ENCODE data around the gene PDLIM4. TPM values are rescaled to one million over a fixed set of nuclear protein-coding genes. Genes with fewer than 3 reads are reported as not detected.

The PDLIM4 gene
- total RNA-seq, 1 experiment from 2014 or later, result 7.6 TPM

GRCh38 chr5:132256783-132257130 lies 739 bp upstream of the PDLIM4 start:
- Histone ChIP-seq H2BK15ac (ENCODE audit: low read depth, low read length) (no peak overlapping the region), H3K79me2 (ENCODE audit: insufficient read depth, low read length) (no peaks in the 10 kb centered on the region), H3K14ac (ENCODE audit: insufficient read depth, low read length) (no peak overlapping the region), H4K5ac (ENCODE audit: insufficient read length, low read depth, low read length) (no peak overlapping the region), H3K18ac (ENCODE audit: insufficient read length, low read depth, low read length) (no peak overlapping the region), H2AFZ (ENCODE audit: low read length) (no peak overlapping the region), H2BK12ac (ENCODE audit: insufficient read length, low read depth, low read length) (no peak overlapping the region), H4K91ac (ENCODE audit: insufficient read length, low read depth, low read length) (no peak overlapping the region), H3K27me3 (ENCODE audit: insufficient read depth, low read length) (no peaks in the 10 kb centered on the region; the same call in 1 of the 2 replicates), H2BK20ac (ENCODE audit: low read depth, low read length, poor library complexity, severe bottlenecking) (no peak overlapping the region), H3K4ac (ENCODE audit: low read depth, low read length) (no peak overlapping the region), H4K20me1 (ENCODE audit: control insufficient read depth, insufficient read depth, insufficient read length) (peaks cover 5% of the 10 kb centered on the region), H4K8ac (replicated peaks; ENCODE audit: insufficient read length, low read depth, low read length) (no peak overlapping the region), H3K23ac (ENCODE audit: insufficient read length, low read depth, low read length) (no peak overlapping the region), H3K4me1 (ENCODE audit: insufficient read depth, low read length) (no peaks in the 10 kb centered on the region), H3T11ph (ENCODE audit: low read length) (no peak overlapping the region), H2AK5ac (ENCODE audit: insufficient read length, low read length) (no peak overlapping the region), H3K79me1 (ENCODE audit: insufficient read depth, low read depth, low read length, poor library complexity, severe bottlenecking) (no peaks in the 10 kb centered on the region), H3K56ac (ENCODE audit: insufficient read length, low read depth, low read length) (no peak overlapping the region), H3K9me3 (ENCODE audit: control insufficient read depth, low read depth, low read length) (no peaks in the 10 kb centered on the region), H3K4me2 (ENCODE audit: insufficient read depth, insufficient read length, low read length) (peak overlapping the region; percentile 3), H2BK120ac (ENCODE audit: low read depth, low read length, poor library complexity, severe bottlenecking) (no peak overlapping the region), H3K27ac (ENCODE audit: insufficient read length, low read depth, low read length) (no peak overlapping the region), H3K9ac (ENCODE audit: extremely low read depth, insufficient read length, low read length) (no peak overlapping the region), H2BK5ac (ENCODE audit: insufficient read length, low read length) (no peak overlapping the region), H3K23me2 (ENCODE audit: insufficient read length, low read depth, low read length, poor library complexity, severe bottlenecking) (no peaks in the 10 kb centered on the region)
- H3K27ac Mint-ChIP-seq, result peak overlapping the region in 1 of 3 experiments; percentile 60; a peak in 1 of 7 replicates
- TF ChIP-seq CTCF (conservative IDR thresholded peaks at IDR 0.05), result no peak
- WGBS (ENCODE audit: extremely low coverage, insufficient read length, low lambda C conversion rate), result no CpG with 5 or more reads among the region's 6 CpGs
- peak overlapping the region; percentile 75 to 81; a peak in 4 of 5 replicates for H3K4me3 Mint-ChIP-seq
- DNase-seq, result no peak
- peaks cover 26% of the 10 kb centered on the region for H3K27me3 Mint-ChIP-seq (ENCODE audit: low read depth)
- H3K9me3 Mint-ChIP-seq, result no peaks in the 10 kb centered on the region
- peaks cover 28 to 31% of the 10 kb centered on the region in 2 experiments for H3K4me1 Mint-ChIP-seq
- no peaks in the 10 kb centered on the region for H3K36me3 Mint-ChIP-seq (ENCODE audit: insufficient read depth in 1 of 3, low read depth in 3 of 3)

All from H9 (cell line).